ENCODE measurements around the gene ADGRV1.

- TF ChIP-seq CTCF (IDR thresholded peaks at IDR 0.05) (no peak), POLR2A (IDR thresholded peaks at IDR 0.05) (no peak)
These were observed 570.0 kb downstream of the ADGRV1 start for GRCh38 chr5:91128604-91129003.

Data from thyroid gland (tissue), 4 donors.